GM12891 (cell line): ENCODE data around the gene PTK7.
A peak's percentile ranks its signal among the peaks of the same experiment; 100 is the strongest.

Source experiments
- POLR2A ChIP-seq: IDR thresholded peaks from 2 replicates; pipeline ENCODE4 v1.6.1; 2011; ENCODE audit warnings: low read depth, low read length, control low read depth
- POLR2AphosphoS5 ChIP-seq: IDR thresholded peaks from 2 replicates; pipeline ENCODE4 v1.6.1; 2011; ENCODE audit warnings: low read depth, low read length, control low read depth
- POU2F2 ChIP-seq: IDR thresholded peaks from 2 replicates; pipeline ENCODE4 v1.6.1; 2011; ENCODE audit warnings: low read depth, mild to moderate bottlenecking, control low read depth, low read length, moderate library complexity
- SPI1 ChIP-seq: IDR thresholded peaks from 2 replicates; pipeline ENCODE4 v1.6.1; 2011; ENCODE audit warnings: low read depth, low read length, control low read depth
- TAF1 ChIP-seq: IDR thresholded peaks from 2 replicates; pipeline ENCODE4 v1.6.1; 2011; ENCODE audit warnings: low read depth, low read length, control low read depth

- no peak for TF ChIP-seq POLR2A
- TF ChIP-seq SPI1: peak; percentile 67
- no peak; the same call in 1 of the 2 replicates for TF ChIP-seq POLR2AphosphoS5
- TF ChIP-seq TAF1: no peak
- no peak for TF ChIP-seq POU2F2
These were observed 96.2 kb downstream of the PTK7 start for GRCh38 chr6:43172104-43173007.
